GM23338 (cell line): ENCODE measurements around the gene TNPO1. TPM values are rescaled to one million over a fixed set of nuclear protein-coding genes. Genes with fewer than 3 reads are reported as not detected.

Source experiments
- ATAC-seq: fragments of 200-7000 bp; cut with Tn5 transposase; 3 replicates; pipeline ENCODE4 v1.9.1; 2020
- DNase-seq: peaks from one replicate; pipeline ENCODE4 v3.0.0-alpha.2; 2015; ENCODE audit warnings: low spot score
- H2AFZ ChIP-seq: fragments of 200-600 bp; sonication (generic); 2 replicates; pipeline ENCODE4 v1.8.0; 2016; ENCODE audit warnings: antibody characterized with exemption, mild to moderate bottlenecking, moderate library complexity
- H3F3A ChIP-seq: fragments of 200-600 bp; sonication (generic); replicated peaks from 2 replicates; pipeline ENCODE4 v1.8.0; 2017; ENCODE audit warnings: antibody characterized with exemption, mixed run types, low read depth
- H3K27ac ChIP-seq: fragments of 200-600 bp; sonication (generic); 2 replicates; pipeline ENCODE4 v1.6.1; 2016; ENCODE audit warnings: low read depth
- H3K27me3 ChIP-seq: fragments of 200-600 bp; sonication (generic); 2 replicates; pipeline ENCODE4 v1.8.0; 2016; ENCODE audit warnings: mild to moderate bottlenecking, mixed run types, moderate library complexity; ENCODE audit not compliant: insufficient read depth
- H3K36me3 ChIP-seq: fragments of 200-600 bp; sonication (generic); 2 replicates; pipeline ENCODE4 v1.8.0; 2016; ENCODE audit warnings: mild to moderate bottlenecking; ENCODE audit not compliant: insufficient read depth
- H3K4me1 ChIP-seq: fragments of 200-600 bp; sonication (generic); 2 replicates; pipeline ENCODE4 v1.8.0; 2016; ENCODE audit warnings: mild to moderate bottlenecking, moderate library complexity; ENCODE audit not compliant: insufficient read depth
- H3K4me2 ChIP-seq: fragments of 200-600 bp; sonication (generic); 2 replicates; pipeline ENCODE4 v1.7.1; 2017; ENCODE audit warnings: mixed run types
- H3K4me3 ChIP-seq: fragments of 200-600 bp; sonication (generic); 2 replicates; pipeline ENCODE4 v1.6.1; 2016; ENCODE audit warnings: mixed run types
- H3K79me2 ChIP-seq: fragments of 200-600 bp; sonication (generic); replicated peaks from 2 replicates; pipeline ENCODE4 v1.8.0; 2017; ENCODE audit warnings: mild to moderate bottlenecking; ENCODE audit not compliant: insufficient read depth
- H3K9me2 ChIP-seq: fragments of 200-600 bp; sonication (generic); 2 replicates; pipeline ENCODE4 v1.8.0; 2017; ENCODE audit not compliant: insufficient read depth
- H4K20me1 ChIP-seq: fragments of 200-600 bp; sonication (generic); replicated peaks from 2 replicates; pipeline ENCODE4 v1.8.0; 2017; ENCODE audit warnings: mild to moderate bottlenecking; ENCODE audit not compliant: insufficient read depth
- H3K27ac Mint-ChIP-seq: 2 replicates; pipeline ENCODE4 v1.8.0; 2020; ENCODE audit warnings: inconsistent platforms, mild to moderate bottlenecking, moderate library complexity, mixed read lengths
- H3K27me3 Mint-ChIP-seq: 3 replicates; pipeline ENCODE4 v1.8.0; 2022; ENCODE audit warnings: low read depth, mild to moderate bottlenecking, moderate library complexity, mixed read lengths, inconsistent platforms; ENCODE audit not compliant: insufficient read depth, poor library complexity
- H3K36me3 Mint-ChIP-seq: 3 replicates; pipeline ENCODE4 v1.8.0; 2021; ENCODE audit warnings: low read depth, mild to moderate bottlenecking, inconsistent platforms, moderate library complexity, mixed read lengths
- H3K4me1 Mint-ChIP-seq: 3 replicates; pipeline ENCODE4 v1.8.0; 2020; ENCODE audit warnings: mild to moderate bottlenecking, inconsistent platforms, mixed read lengths
- H3K4me3 Mint-ChIP-seq: 3 replicates; pipeline ENCODE4 v1.8.0; 2021; ENCODE audit warnings: moderate library complexity, mild to moderate bottlenecking, inconsistent platforms, mixed read lengths
- H3K9me3 Mint-ChIP-seq: 3 replicates; pipeline ENCODE4 v1.8.0; 2020; ENCODE audit warnings: moderate library complexity, mild to moderate bottlenecking, inconsistent platforms, mixed read lengths
- CREB1 ChIP-seq: fragments of 250-450 bp; sonication (Bioruptor Pico); IDR thresholded peaks from 2 replicates; pipeline ENCODE4 v1.5.0; 2020; ENCODE audit warnings: low read depth, mild to moderate bottlenecking, moderate library complexity
- CTCF ChIP-seq, 2 experiments: fragments of 200-600 bp in 1 of 2; sonication (generic) in 1 of 2; conservative IDR thresholded peaks; 2 replicates each; pipeline versions ENCODE4 v1.5.1 to v1.6.1; 2016 to 2017; ENCODE audit warnings: antibody characterized with exemption in 2 of 2, low read depth in 2 of 2, mild to moderate bottlenecking in 2 of 2, moderate library complexity in 1 of 2
- ETS1 ChIP-seq: IDR thresholded peaks from 2 replicates; pipeline ENCODE4 v1.6.1; 2016; ENCODE audit warnings: antibody characterized with exemption
- EZH2 ChIP-seq: fragments of 200-600 bp; sonication (generic); IDR thresholded peaks from one replicate; pipeline ENCODE4 v1.8.0; 2017; ENCODE audit warnings: antibody characterized with exemption, mild to moderate bottlenecking, low read depth; ENCODE audit not compliant: unreplicated experiment
- EZH2phosphoT487 ChIP-seq: fragments of 200-600 bp; sonication (generic); IDR thresholded peaks from one replicate; pipeline ENCODE4 v1.8.1; 2018; ENCODE audit warnings: antibody characterized with exemption; ENCODE audit not compliant: unreplicated experiment
- JUNB ChIP-seq: IDR thresholded peaks from one replicate; pipeline ENCODE4 v1.6.1; 2016; ENCODE audit warnings: antibody characterized with exemption; ENCODE audit not compliant: unreplicated experiment
- NANOG ChIP-seq: IDR thresholded peaks from 2 replicates; pipeline ENCODE4 v1.6.1; 2016; ENCODE audit warnings: antibody characterized with exemption, borderline replicate concordance
- POLR2AphosphoS5 ChIP-seq: IDR thresholded peaks from 2 replicates; pipeline ENCODE4 v1.6.1; 2016; ENCODE audit warnings: antibody characterized with exemption, low read depth
- REST ChIP-seq: IDR thresholded peaks from one replicate; pipeline ENCODE4 v1.6.1; 2018; ENCODE audit warnings: antibody characterized with exemption; ENCODE audit not compliant: unreplicated experiment
- STAT1 ChIP-seq: IDR thresholded peaks from one replicate; pipeline ENCODE4 v1.6.1; 2016; ENCODE audit warnings: antibody characterized with exemption; ENCODE audit not compliant: unreplicated experiment
- ZNF114 ChIP-seq: fragments of 250-450 bp; sonication (Bioruptor Pico); IDR thresholded peaks from 2 replicates; pipeline ENCODE4 v1.5.0; 2020; ENCODE audit warnings: mild to moderate bottlenecking, moderate library complexity
- ZNF331 ChIP-seq: fragments of 250-450 bp; sonication (Bioruptor Pico); IDR thresholded peaks from 2 replicates; pipeline ENCODE4 v1.5.0; 2020; ENCODE audit warnings: low read depth, mild to moderate bottlenecking, moderate library complexity
- ZNF462 ChIP-seq: fragments of 250-450 bp; sonication (Bioruptor Pico); IDR thresholded peaks from 2 replicates; pipeline ENCODE4 v1.5.0; 2020; ENCODE audit warnings: mild to moderate bottlenecking, moderate library complexity
- polyA plus RNA-seq: library from polyadenylated mRNA; unstranded; fragments of >200 nt; fragmentation: Nextera tagmentation; extraction: Ambion mirVana; gene quantifications from 2 replicates; pipeline ENCODE4 v1.2.1, GENCODE V29; 2016
- total RNA-seq: library from RNA; depleted of rRNA; stranded (reverse); fragments of >200 nt; shearing (Covaris generic); gene quantifications from 2 replicates; pipeline ENCODE4 v1.2.3, GENCODE V29; 2014

TNPO1 gene
- total and polyA plus RNA-seq, 2 experiments from 2014 or later: 117 to 197 TPM

- Histone ChIP-seq H3K27ac (no peak overlapping the region), H3K4me3 (no peak overlapping the region), H3K9me2 (no peaks in the 10 kb centered on the region), H3F3A (no peaks in the 10 kb centered on the region), H3K79me2 (peaks cover 33% of the 10 kb centered on the region), H3K27me3 (no peaks in the 10 kb centered on the region), H3K4me1 (no peaks in the 10 kb centered on the region), H3K36me3 (peaks cover 68% of the 10 kb centered on the region), H3K4me2 (no peak overlapping the region), H2AFZ (no peak overlapping the region), H4K20me1 (peaks cover 15% of the 10 kb centered on the region)
- TF ChIP-seq EZH2phosphoT487: no peak
- no peak for TF ChIP-seq JUNB
- no peak for TF ChIP-seq ETS1
- TF ChIP-seq POLR2AphosphoS5: no peak
- no peak for TF ChIP-seq REST
- TF ChIP-seq ZNF462 (CRISPR knock-in tag): no peak
- TF ChIP-seq CREB1 (CRISPR knock-in tag): no peak
- TF ChIP-seq STAT1: no peak
- no peak for TF ChIP-seq CTCF (conservative IDR thresholded peaks at IDR 0.05; ENCODE audit: low read depth in 2 of 2)
- no peak for TF ChIP-seq ZNF331 (CRISPR knock-in tag)
- TF ChIP-seq NANOG: no peak
- no peak for TF ChIP-seq EZH2
- no peak for TF ChIP-seq ZNF114 (CRISPR knock-in tag)
- no peaks in the 10 kb centered on the region for H3K4me1 Mint-ChIP-seq
- no peak overlapping the region for H3K27ac Mint-ChIP-seq
- H3K27me3 Mint-ChIP-seq: peaks cover 3% of the 10 kb centered on the region
- no peak for ATAC-seq
- DNase-seq: no peak
- no peaks in the 10 kb centered on the region for H3K9me3 Mint-ChIP-seq
- H3K4me3 Mint-ChIP-seq: no peak overlapping the region
- peaks cover 80% of the 10 kb centered on the region for H3K36me3 Mint-ChIP-seq
Measured at GRCh38 chr5:72882989-72883388, 66.5 kb downstream of the TNPO1 start.
